HCT116 (cell line): ENCODE data around the gene TRMT1. TPM values are rescaled to one million over a fixed set of nuclear protein-coding genes. Genes with fewer than 3 reads are reported as not detected.
"Not testable (repeated sequence)": the region's sequence is repeated elsewhere in the genome, so short reads cannot be mapped to it uniquely, and the experiment has no call there.

ENCODE experiments used
- ATAC-seq: fragments of 200-7000 bp; cut with Tn5 transposase; 2 replicates; pipeline ENCODE4 v1.9.1; 2020; ENCODE audit warnings: mild to moderate bottlenecking, moderate library complexity
- BruUV-seq: library from RNA; stranded (reverse); fragments of 400-500 nt; replicated peaks from 2 replicates; lab custom pipeline; 2021; lab: Mats Ljungman, UMichigan
- CTCF ChIA-PET: fragments of 300-600 bp; sonication (Branson Sonifier 250); formaldehyde crosslinking; loops from one replicate; lab custom pipeline; 2021; ENCODE audit warnings: antibody characterized with exemption; lab: Charles Lee
- POLR2A ChIA-PET: fragments of 300-600, 350-600 bp; sonication (Branson Sonifier 250); formaldehyde crosslinking; loops from one replicate; lab custom pipeline; 2021; ENCODE audit warnings: antibody characterized with exemption; lab: Charles Lee
- RAD21 ChIA-PET, 2 experiments: fragments of 300-600 bp; sonication (Branson Sonifier 250); formaldehyde crosslinking; loops; one replicate each; lab custom pipeline; 2023; ENCODE audit warnings: low total read pairs in 2 of 2; ENCODE audit not compliant: uncharacterized antibody in 2 of 2, unreplicated experiment in 2 of 2, low non-redundant PET in 1 of 2; lab: Charles Lee
- DNase-seq: peaks from one replicate; pipeline ENCODE4 v3.0.0-alpha.2; 2010; ENCODE audit warnings: low read depth, low spot score
- H2AFZ ChIP-seq: fragments of 200-600 bp; shearing (Covaris generic), sonication (generic); 2 replicates; pipeline ENCODE4 v1.6.1; 2017; ENCODE audit warnings: low read depth, mixed run types, mixed read lengths, antibody characterized with exemption, low read length; ENCODE audit not compliant: poor library complexity, severe bottlenecking
- H3K27ac ChIP-seq: 2 replicates; pipeline ENCODE4 v1.5.1; 2012; ENCODE audit warnings: low read depth, low read length
- H3K27me3 ChIP-seq: fragments of 200-600 bp; sonication (generic); 2 replicates; pipeline ENCODE4 v1.6.1; 2016; ENCODE audit warnings: mixed run types, low read length, mixed read lengths; ENCODE audit not compliant: insufficient read depth
- H3K36me3 ChIP-seq, 2 experiments: fragments of 200-500 bp in 1 of 2; fragments of 200-600 bp in 1 of 2; sonication (Bioruptor generic) in 1 of 2; sonication (generic) in 1 of 2; 2 replicates each; pipeline versions ENCODE4 v1.5.1 to v1.6.1; 2014 to 2016; ENCODE audit warnings: low read length in 2 of 2, inconsistent platforms in 1 of 2, mixed read lengths in 1 of 2, mixed run types in 1 of 2; ENCODE audit not compliant: insufficient read depth in 2 of 2, control insufficient read depth in 1 of 2
- H3K4me1 ChIP-seq, 2 experiments: fragments of 200-600 bp in 1 of 2; sonication (generic) in 1 of 2; 2 replicates each; pipeline versions ENCODE4 v1.5.1 to v1.6.1; 2012 to 2017; ENCODE audit warnings: low read length in 2 of 2, inconsistent platforms in 1 of 2, mild to moderate bottlenecking in 1 of 2, mixed read lengths in 1 of 2, mixed run types in 1 of 2, moderate library complexity in 1 of 2; ENCODE audit not compliant: insufficient read depth in 2 of 2, control insufficient read depth in 1 of 2
- H3K4me2 ChIP-seq: fragments of 200-600 bp; sonication (generic); 2 replicates; pipeline ENCODE4 v1.6.1; 2017; ENCODE audit warnings: mixed run types, low read length, mixed read lengths
- H3K4me3 ChIP-seq, 2 experiments: fragments of 200-600 bp in 1 of 2; sonication (generic) in 1 of 2; replicated peaks in 1 of 2; 2 replicates each; pipeline ENCODE4 v1.5.1; 2011 to 2016; ENCODE audit warnings: low read length in 2 of 2, control low read depth in 1 of 2, low read depth in 1 of 2, mild to moderate bottlenecking in 1 of 2, mixed read lengths in 1 of 2, mixed run types in 1 of 2
- H3K79me2 ChIP-seq: fragments of 200-600 bp; sonication (generic); 2 replicates; pipeline ENCODE4 v1.6.1; 2017; ENCODE audit warnings: mild to moderate bottlenecking, mixed run types, low read length, moderate library complexity, mixed read lengths; ENCODE audit not compliant: insufficient read depth
- H3K9ac ChIP-seq: fragments of 200-600 bp; sonication (generic); 2 replicates; pipeline ENCODE4 v1.6.1; 2016; ENCODE audit warnings: low read length, mixed read lengths
- H3K9me2 ChIP-seq: fragments of 200-600 bp; sonication (generic), shearing (Covaris generic); 2 replicates; pipeline ENCODE4 v1.6.1; 2017; ENCODE audit warnings: mixed run types, mild to moderate bottlenecking, moderate library complexity; ENCODE audit not compliant: insufficient read depth
- H3K9me3 ChIP-seq, 2 experiments: fragments of 200-500 bp in 1 of 2; fragments of 200-600 bp in 1 of 2; sonication (Bioruptor generic) in 1 of 2; sonication (generic) in 1 of 2; 2 replicates each; pipeline ENCODE4 v1.6.1; 2014 to 2017; ENCODE audit warnings: low read length in 2 of 2, mixed read lengths in 2 of 2, inconsistent platforms in 1 of 2, low read depth in 1 of 2, mild to moderate bottlenecking in 1 of 2, mixed run types in 1 of 2, moderate library complexity in 1 of 2; ENCODE audit not compliant: control insufficient read depth in 1 of 2, insufficient read depth in 1 of 2
- H4K20me1 ChIP-seq: fragments of 200-600 bp; sonication (generic), shearing (Covaris generic); 2 replicates; pipeline ENCODE4 v1.6.1; 2017; ENCODE audit warnings: mixed run types, mild to moderate bottlenecking, moderate library complexity; ENCODE audit not compliant: insufficient read depth
- EGR1 ChIP-seq: IDR thresholded peaks from 2 replicates; pipeline ENCODE4 v1.6.1; 2012; ENCODE audit warnings: low read depth
- ELF1 ChIP-seq: IDR thresholded peaks from 2 replicates; pipeline ENCODE4 v1.6.1; 2012; ENCODE audit warnings: low read depth, borderline replicate concordance
- EZH2phosphoT487 ChIP-seq: fragments of 200-600 bp; IDR thresholded peaks from 2 replicates; pipeline ENCODE4 v1.6.1; 2018; ENCODE audit warnings: antibody characterized with exemption, borderline replicate concordance
- FOSL1 ChIP-seq: IDR thresholded peaks from 2 replicates; pipeline ENCODE4 v1.6.1; 2012; ENCODE audit warnings: low read depth
- JUND ChIP-seq: IDR thresholded peaks from 2 replicates; pipeline ENCODE4 v1.6.1; 2012
- POLR2AphosphoS5 ChIP-seq: IDR thresholded peaks from 2 replicates; pipeline ENCODE4 v1.6.1; 2011; ENCODE audit warnings: mild to moderate bottlenecking, low read depth, low read length, moderate library complexity
- SIN3A ChIP-seq: IDR thresholded peaks from 2 replicates; pipeline ENCODE4 v1.6.1; 2012; ENCODE audit warnings: low read depth
- TCF7L2 ChIP-seq: IDR thresholded peaks from 2 replicates; pipeline ENCODE4 v1.7.0; 2011; ENCODE audit warnings: borderline replicate concordance, inconsistent platforms; ENCODE audit not compliant: insufficient read depth, insufficient read length; ENCODE audit errors: extremely low read depth
- ZBTB33 ChIP-seq: IDR thresholded peaks from 2 replicates; pipeline ENCODE4 v1.6.1; 2011; ENCODE audit warnings: mild to moderate bottlenecking, low read length, moderate library complexity; ENCODE audit not compliant: insufficient replicate concordance; ENCODE audit errors: extremely low read depth
- intact Hi-C: fragments of 100-400 bp; cut with micrococcal nuclease; formaldehyde crosslinking; loops from 2 replicates; pipeline ENCODE4 v1.10.0; 2022
- total RNA-seq: library from RNA; stranded (reverse); gene quantifications from one replicate; pipeline ENCODE4 v1.2.1, GENCODE V29; 2021; ENCODE audit not compliant: unreplicated experiment
- TF ChIP-seq, protein P1 (sequence below): IDR thresholded peaks from 2 replicates; pipeline ENCODE4 v1.6.1; 2012
- TF ChIP-seq, protein P2 (sequence below): IDR thresholded peaks from 2 replicates; pipeline ENCODE4 v1.6.1; 2012

The TRMT1 gene
- total RNA-seq, 1 experiment from 2014 or later: 84.4 TPM

DNA sequence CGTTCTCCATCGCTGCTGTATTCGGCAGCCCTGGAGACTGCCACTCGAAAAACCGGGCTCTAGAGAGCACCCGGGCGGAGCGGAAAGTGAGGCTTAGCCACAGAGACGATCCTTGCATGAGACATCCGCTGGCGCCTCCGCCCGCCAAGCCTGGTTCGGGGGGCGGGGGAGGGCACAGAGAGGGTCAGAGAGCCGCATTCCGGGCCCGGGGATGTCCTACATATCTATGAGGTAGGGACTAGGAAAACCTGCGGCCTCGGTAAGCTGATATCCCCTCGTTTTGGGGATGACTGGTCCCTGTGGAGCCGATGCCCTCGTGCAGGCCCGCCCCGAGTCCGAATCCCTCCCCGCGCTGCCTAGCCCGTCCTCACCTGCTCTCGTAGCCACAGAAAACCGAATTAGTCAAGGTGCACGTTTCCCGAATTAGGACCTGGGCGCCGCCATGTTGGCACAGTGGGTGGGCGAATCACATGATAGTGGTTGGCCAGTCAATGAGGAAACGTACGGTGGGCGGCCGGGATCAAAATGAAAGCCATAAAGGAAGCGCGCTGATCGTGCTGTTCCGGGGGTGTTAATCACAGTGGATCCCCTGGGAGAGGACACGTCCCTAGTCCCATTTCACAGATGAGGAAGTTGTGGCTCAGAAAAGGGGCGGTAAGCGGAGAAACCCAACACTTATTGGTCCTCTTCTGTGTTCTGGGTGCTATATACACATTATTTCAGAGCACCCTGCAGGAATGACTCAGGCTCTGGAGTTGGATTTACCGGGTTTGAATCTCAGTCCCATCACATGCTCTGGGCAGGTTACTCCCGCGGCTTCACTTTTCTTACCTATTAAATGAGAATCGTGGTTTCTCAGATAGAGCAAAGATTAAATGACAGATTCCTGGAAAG lies at the start of gene TRMT1 (continued):
- TF ChIP-seq POLR2AphosphoS5: peak; percentile 56

DNA sequence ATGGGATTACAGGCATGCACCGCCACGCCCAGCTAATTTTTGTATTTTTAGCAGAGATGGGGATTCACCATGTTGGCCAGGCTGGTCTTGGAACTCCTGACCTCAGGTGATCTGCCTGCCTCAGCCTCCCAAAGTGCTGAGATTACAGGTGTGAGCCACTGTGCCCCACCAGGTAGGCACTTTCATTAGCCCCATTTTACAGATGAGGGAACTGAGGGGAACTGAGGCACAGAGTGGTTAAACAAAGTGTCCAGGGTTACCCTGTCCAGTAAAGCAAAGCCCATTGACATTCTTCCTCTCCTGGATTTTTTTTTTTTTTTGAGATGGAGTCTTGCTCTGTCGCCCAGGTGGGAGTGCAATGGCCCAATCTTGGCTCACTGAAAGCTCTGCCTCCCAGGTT lies 49.6 kb upstream of the TRMT1 start:
- H2AFZ ChIP-seq, ATAC-seq, H3K27me3 ChIP-seq, intact Hi-C loops, BruUV-seq, H3K9me2 ChIP-seq, H3K9me3 ChIP-seq, H3K4me3 ChIP-seq, H4K20me1 ChIP-seq, H3K79me2 ChIP-seq, DNase-seq, CTCF ChIA-PET, H3K36me3 ChIP-seq, RAD21 ChIA-PET: not testable (repeated sequence)
- POLR2A ChIA-PET: interaction anchor here (0.7 to 1.9 kb wide), 2 partner anchors 16 to 410 kb away, joined by 3 to 5 read pairs; no protein-coding TSS in a partner anchor
- peaks cover 89 to 99% of the 10 kb centered on the region in 2 experiments for H3K4me1 ChIP-seq
- H3K27ac ChIP-seq: peak overlapping the region; percentile 99
- peak overlapping the region; percentile 61 for H3K9ac ChIP-seq
- peak overlapping the region; percentile 79 for H3K4me2 ChIP-seq

- ChIA-PET POLR2A (interaction anchor here (0.6 to 4.1 kb wide), 6 partner anchors 10 to 409 kb away, joined by 3 to 36 read pairs (median 7); partner anchors contain the start of genes IER2 and STX10), RAD21 (no interaction called here), CTCF (interaction anchor here (0.8 to 1.9 kb wide), 2 partner anchors 29 to 188 kb away, joined by 3 to 7 read pairs; no protein-coding TSS in a partner anchor)
- ATAC-seq: no peak
- H3K9ac ChIP-seq: peak overlapping the region; percentile 86
- no TSS peak for BruUV-seq
- H3K79me2 ChIP-seq: peaks cover 8% of the 10 kb centered on the region; the same call in 1 of the 2 replicates
- no peak for DNase-seq
- H3K27ac ChIP-seq: peak overlapping the region; percentile 99
- H3K4me2 ChIP-seq: peak overlapping the region; percentile 79
- H3K27me3 ChIP-seq: no peaks in the 10 kb centered on the region
- no peaks in the 10 kb centered on the region for H3K9me2 ChIP-seq
- H2AFZ ChIP-seq: no peak overlapping the region
- no peak for TF ChIP-seq ZBTB33
- TF ChIP-seq, protein P1, sequence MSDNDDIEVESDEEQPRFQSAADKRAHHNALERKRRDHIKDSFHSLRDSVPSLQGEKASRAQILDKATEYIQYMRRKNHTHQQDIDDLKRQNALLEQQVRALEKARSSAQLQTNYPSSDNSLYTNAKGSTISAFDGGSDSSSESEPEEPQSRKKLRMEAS: no peak
- TF ChIP-seq TCF7L2: no peak
- no peak for TF ChIP-seq SIN3A
- TF ChIP-seq FOSL1: no peak
- no peak for TF ChIP-seq EZH2phosphoT487
- TF ChIP-seq, protein P2, sequence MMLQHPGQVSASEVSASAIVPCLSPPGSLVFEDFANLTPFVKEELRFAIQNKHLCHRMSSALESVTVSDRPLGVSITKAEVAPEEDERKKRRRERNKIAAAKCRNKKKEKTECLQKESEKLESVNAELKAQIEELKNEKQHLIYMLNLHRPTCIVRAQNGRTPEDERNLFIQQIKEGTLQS: no peak
- no peak for TF ChIP-seq EGR1
- no peak for TF ChIP-seq JUND
- no peak for TF ChIP-seq POLR2AphosphoS5
- TF ChIP-seq ELF1: no peak
- H4K20me1 ChIP-seq: no peaks in the 10 kb centered on the region
- no peaks in the 10 kb centered on the region for H3K36me3 ChIP-seq
- intact Hi-C loops: no loop called here
- H3K9me3 ChIP-seq: no peaks in the 10 kb centered on the region
- H3K4me1 ChIP-seq: peaks cover 89 to 99% of the 10 kb centered on the region in 2 experiments
- H3K4me3 ChIP-seq: peak overlapping the region in 1 of 2 experiments; percentile 54; a peak in 2 of 4 replicates
Measured at GRCh38 chr19:13165162-13165997, 48.8 kb upstream of the TRMT1 start.
